HepG2 (cell line): ENCODE measurements around the gene SUSD3. TPM values are rescaled to one million over a fixed set of nuclear protein-coding genes. Genes with fewer than 3 reads are reported as not detected.

Experiments used
- AGO2 ChIP-seq: fragments of 200-400 bp; formaldehyde crosslinking; optimal IDR thresholded peaks from 2 replicates; pipeline ENCODE3; 2017; ENCODE audit warnings: mild to moderate bottlenecking, low read depth, low read length, moderate library complexity
- FOXO4 ChIP-seq: sonication (generic); formaldehyde crosslinking; conservative IDR thresholded peaks from 2 replicates; pipeline ENCODE4 v1.8.1; 2023; ENCODE audit warnings: missing genetic modification reagents
- HNF4G ChIP-seq, 2 experiments: sonication (generic) in 1 of 2; formaldehyde crosslinking in 1 of 2; IDR thresholded peaks; 2 replicates each; pipeline versions ENCODE4 v1.4.0 to v1.6.1; 2011 to 2020; ENCODE audit warnings: borderline replicate concordance in 2 of 2, low read depth in 2 of 2, mild to moderate bottlenecking in 2 of 2, low read length in 1 of 2, missing genetic modification reagents in 1 of 2, moderate library complexity in 1 of 2
- HNRNPH1 ChIP-seq: fragments of 200-400 bp; formaldehyde crosslinking; optimal IDR thresholded peaks from 2 replicates; pipeline ENCODE3; 2017; ENCODE audit warnings: mild to moderate bottlenecking, low read depth, low read length
- HOXA3 ChIP-seq: sonication (generic); formaldehyde crosslinking; IDR thresholded peaks from 2 replicates; pipeline ENCODE4 v1.5.0; 2020; ENCODE audit warnings: missing genetic modification reagents
- NONO ChIP-seq, 2 experiments: fragments of 450-650 bp in 1 of 2; sonication (generic) in 1 of 2; formaldehyde crosslinking in 1 of 2; IDR thresholded peaks in 1 of 2; conservative IDR thresholded peaks in 1 of 2; 2 replicates each; pipeline versions ENCODE4 v1.6.1 to v1.8.0; 2017 to 2022; ENCODE audit warnings: mild to moderate bottlenecking in 1 of 2, missing genetic modification reagents in 1 of 2, moderate library complexity in 1 of 2
- ZBTB8A ChIP-seq: sonication (generic); formaldehyde crosslinking; IDR thresholded peaks from 2 replicates; pipeline ENCODE4 v1.4.0; 2020; ENCODE audit warnings: mild to moderate bottlenecking, low read depth, missing genetic modification reagents, borderline replicate concordance
- ZNF747 ChIP-seq: sonication (generic); formaldehyde crosslinking; IDR thresholded peaks from 2 replicates; pipeline ENCODE4 v1.8.1; 2023; ENCODE audit warnings: missing genetic modification reagents, mild to moderate bottlenecking, borderline replicate concordance
- ZNF816 ChIP-seq: sonication (generic); formaldehyde crosslinking; IDR thresholded peaks from 2 replicates; pipeline ENCODE4 v1.8.0; 2022; ENCODE audit warnings: missing genetic modification reagents, mild to moderate bottlenecking, borderline replicate concordance
- ZSCAN21 ChIP-seq: sonication (generic); formaldehyde crosslinking; IDR thresholded peaks from 2 replicates; pipeline ENCODE4 v1.8.0; 2022; ENCODE audit warnings: mild to moderate bottlenecking, missing genetic modification reagents, moderate library complexity, borderline replicate concordance
- polyA plus RNA-seq, 8 experiments: library from polyadenylated mRNA; depleted of rRNA in 3 of 8; stranded (reverse) in 7 of 8; unstranded in 1 of 8; fragments of >200 nt; fragmentation: Illumina TruSeq in 4 of 8; extraction: Trizol in 4 of 8; gene quantifications; 2 replicates each; pipeline versions ENCODE4 v1.2.1 to v1.2.3, GENCODE V29; 2011 to 2016; ENCODE audit warnings: low read depth in 4 of 8, missing spikeins in 1 of 8, mixed read lengths in 1 of 8; ENCODE audit not compliant: insufficient read depth in 1 of 8
- total RNA-seq, 5 experiments: library from RNA; depleted of rRNA; stranded (reverse); fragments of >200 nt; fragmentation: Illumina TruSeq; extraction: Trizol; gene quantifications; 2 replicates each; pipeline ENCODE4 v1.2.3, GENCODE V29; 2016; ENCODE audit warnings: low read depth in 1 of 5
- TF ChIP-seq, protein P1 (sequence below): sonication (generic); formaldehyde crosslinking; IDR thresholded peaks from 2 replicates; pipeline ENCODE4 v1.4.0; 2020; ENCODE audit warnings: missing genetic modification reagents
- TF ChIP-seq, protein P2 (sequence below): sonication (generic); formaldehyde crosslinking; IDR thresholded peaks from 2 replicates; pipeline ENCODE4 v1.8.0; 2023; ENCODE audit warnings: mild to moderate bottlenecking, missing genetic modification reagents
- TF ChIP-seq, protein P3 (sequence below): sonication (generic); formaldehyde crosslinking; IDR thresholded peaks from 2 replicates; pipeline ENCODE4 v1.8.1; 2023; ENCODE audit warnings: missing genetic modification reagents, mild to moderate bottlenecking, borderline replicate concordance
- TF ChIP-seq, protein P4 (sequence below): sonication (generic); formaldehyde crosslinking; IDR thresholded peaks from 2 replicates; pipeline ENCODE4 v1.4.0; 2020; ENCODE audit warnings: missing genetic modification reagents, borderline replicate concordance
- TF ChIP-seq, protein P5 (sequence below): IDR thresholded peaks from 2 replicates; pipeline ENCODE4 v1.6.1; 2016; ENCODE audit warnings: missing genetic modification reagents, missing compliant biosample characterization

The SUSD3 gene
- total and polyA plus RNA-seq, 2 of the 13 experiments (the other 11 are each of a cell fraction or from before 2014, with no cell fraction given) = 7.0 to 9.1 TPM

- peak; percentile 56; the same call in 1 of the 2 replicates for TF ChIP-seq ZSCAN21 (CRISPR knock-in tag)
- TF ChIP-seq HOXA3 (CRISPR knock-in tag) = peak; percentile 46; the same call in 1 of the 2 replicates
- TF ChIP-seq ZNF747 = no peak
- no peak for TF ChIP-seq ZNF816 (CRISPR knock-in tag)
- TF ChIP-seq ZBTB8A (CRISPR knock-in tag) = no peak
- TF ChIP-seq, protein P1, sequence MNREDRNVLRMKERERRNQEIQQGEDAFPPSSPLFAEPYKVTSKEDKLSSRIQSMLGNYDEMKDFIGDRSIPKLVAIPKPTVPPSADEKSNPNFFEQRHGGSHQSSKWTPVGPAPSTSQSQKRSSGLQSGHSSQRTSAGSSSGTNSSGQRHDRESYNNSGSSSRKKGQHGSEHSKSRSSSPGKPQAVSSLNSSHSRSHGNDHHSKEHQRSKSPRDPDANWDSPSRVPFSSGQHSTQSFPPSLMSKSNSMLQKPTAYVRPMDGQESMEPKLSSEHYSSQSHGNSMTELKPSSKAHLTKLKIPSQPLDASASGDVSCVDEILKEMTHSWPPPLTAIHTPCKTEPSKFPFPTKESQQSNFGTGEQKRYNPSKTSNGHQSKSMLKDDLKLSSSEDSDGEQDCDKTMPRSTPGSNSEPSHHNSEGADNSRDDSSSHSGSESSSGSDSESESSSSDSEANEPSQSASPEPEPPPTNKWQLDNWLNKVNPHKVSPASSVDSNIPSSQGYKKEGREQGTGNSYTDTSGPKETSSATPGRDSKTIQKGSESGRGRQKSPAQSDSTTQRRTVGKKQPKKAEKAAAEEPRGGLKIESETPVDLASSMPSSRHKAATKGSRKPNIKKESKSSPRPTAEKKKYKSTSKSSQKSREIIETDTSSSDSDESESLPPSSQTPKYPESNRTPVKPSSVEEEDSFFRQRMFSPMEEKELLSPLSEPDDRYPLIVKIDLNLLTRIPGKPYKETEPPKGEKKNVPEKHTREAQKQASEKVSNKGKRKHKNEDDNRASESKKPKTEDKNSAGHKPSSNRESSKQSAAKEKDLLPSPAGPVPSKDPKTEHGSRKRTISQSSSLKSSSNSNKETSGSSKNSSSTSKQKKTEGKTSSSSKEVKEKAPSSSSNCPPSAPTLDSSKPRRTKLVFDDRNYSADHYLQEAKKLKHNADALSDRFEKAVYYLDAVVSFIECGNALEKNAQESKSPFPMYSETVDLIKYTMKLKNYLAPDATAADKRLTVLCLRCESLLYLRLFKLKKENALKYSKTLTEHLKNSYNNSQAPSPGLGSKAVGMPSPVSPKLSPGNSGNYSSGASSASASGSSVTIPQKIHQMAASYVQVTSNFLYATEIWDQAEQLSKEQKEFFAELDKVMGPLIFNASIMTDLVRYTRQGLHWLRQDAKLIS (CRISPR knock-in tag) = no peak
- TF ChIP-seq, protein P2, sequence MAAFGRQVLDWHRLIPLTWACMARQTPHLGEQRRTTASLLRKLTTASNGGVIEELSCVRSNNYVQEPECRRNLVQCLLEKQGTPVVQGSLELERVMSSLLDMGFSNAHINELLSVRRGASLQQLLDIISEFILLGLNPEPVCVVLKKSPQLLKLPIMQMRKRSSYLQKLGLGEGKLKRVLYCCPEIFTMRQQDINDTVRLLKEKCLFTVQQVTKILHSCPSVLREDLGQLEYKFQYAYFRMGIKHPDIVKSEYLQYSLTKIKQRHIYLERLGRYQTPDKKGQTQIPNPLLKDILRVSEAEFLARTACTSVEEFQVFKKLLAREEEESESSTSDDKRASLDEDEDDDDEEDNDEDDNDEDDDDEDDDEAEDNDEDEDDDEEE (CRISPR knock-in tag) = peak; percentile 29; the same call in 1 of the 2 replicates
- TF ChIP-seq, protein P3, sequence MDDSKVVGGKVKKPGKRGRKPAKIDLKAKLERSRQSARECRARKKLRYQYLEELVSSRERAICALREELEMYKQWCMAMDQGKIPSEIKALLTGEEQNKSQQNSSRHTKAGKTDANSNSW (CRISPR knock-in tag) = no peak
- TF ChIP-seq AGO2 = no peak
- no peak for TF ChIP-seq NONO (IDR thresholded peaks at IDR 0.05)
- no peak for TF ChIP-seq NONO (CRISPR knock-in tag; conservative IDR thresholded peaks at IDR 0.05)
- TF ChIP-seq HNRNPH1 = no peak
- no peak for TF ChIP-seq FOXO4 (CRISPR knock-in tag)
- TF ChIP-seq HNF4G (IDR thresholded peaks at IDR 0.05; ENCODE audit: borderline replicate concordance, low read depth, low read length) = no peak
- TF ChIP-seq HNF4G (CRISPR knock-in tag; IDR thresholded peaks at IDR 0.05; ENCODE audit: borderline replicate concordance, low read depth) = 0 out of 2 replicates have a peak, but pooled peaks have one; percentile 56
- TF ChIP-seq, protein P4, sequence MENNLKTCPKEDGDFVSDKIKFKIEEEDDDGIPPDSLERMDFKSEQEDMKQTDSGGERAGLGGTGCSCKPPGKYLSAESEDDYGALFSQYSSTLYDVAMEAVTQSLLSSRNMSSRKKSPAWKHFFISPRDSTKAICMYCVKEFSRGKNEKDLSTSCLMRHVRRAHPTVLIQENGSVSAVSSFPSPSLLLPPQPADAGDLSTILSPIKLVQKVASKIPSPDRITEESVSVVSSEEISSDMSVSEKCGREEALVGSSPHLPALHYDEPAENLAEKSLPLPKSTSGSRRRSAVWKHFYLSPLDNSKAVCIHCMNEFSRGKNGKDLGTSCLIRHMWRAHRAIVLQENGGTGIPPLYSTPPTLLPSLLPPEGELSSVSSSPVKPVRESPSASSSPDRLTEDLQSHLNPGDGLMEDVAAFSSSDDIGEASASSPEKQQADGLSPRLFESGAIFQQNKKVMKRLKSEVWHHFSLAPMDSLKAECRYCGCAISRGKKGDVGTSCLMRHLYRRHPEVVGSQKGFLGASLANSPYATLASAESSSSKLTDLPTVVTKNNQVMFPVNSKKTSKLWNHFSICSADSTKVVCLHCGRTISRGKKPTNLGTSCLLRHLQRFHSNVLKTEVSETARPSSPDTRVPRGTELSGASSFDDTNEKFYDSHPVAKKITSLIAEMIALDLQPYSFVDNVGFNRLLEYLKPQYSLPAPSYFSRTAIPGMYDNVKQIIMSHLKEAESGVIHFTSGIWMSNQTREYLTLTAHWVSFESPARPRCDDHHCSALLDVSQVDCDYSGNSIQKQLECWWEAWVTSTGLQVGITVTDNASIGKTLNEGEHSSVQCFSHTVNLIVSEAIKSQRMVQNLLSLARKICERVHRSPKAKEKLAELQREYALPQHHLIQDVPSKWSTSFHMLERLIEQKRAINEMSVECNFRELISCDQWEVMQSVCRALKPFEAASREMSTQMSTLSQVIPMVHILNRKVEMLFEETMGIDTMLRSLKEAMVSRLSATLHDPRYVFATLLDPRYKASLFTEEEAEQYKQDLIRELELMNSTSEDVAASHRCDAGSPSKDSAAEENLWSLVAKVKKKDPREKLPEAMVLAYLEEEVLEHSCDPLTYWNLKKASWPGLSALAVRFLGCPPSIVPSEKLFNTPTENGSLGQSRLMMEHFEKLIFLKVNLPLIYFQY = no peak; the same call in 1 of the 2 replicates
- TF ChIP-seq, protein P5, sequence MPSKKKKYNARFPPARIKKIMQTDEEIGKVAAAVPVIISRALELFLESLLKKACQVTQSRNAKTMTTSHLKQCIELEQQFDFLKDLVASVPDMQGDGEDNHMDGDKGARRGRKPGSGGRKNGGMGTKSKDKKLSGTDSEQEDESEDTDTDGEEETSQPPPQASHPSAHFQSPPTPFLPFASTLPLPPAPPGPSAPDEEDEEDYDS (CRISPR knock-in tag) = 0 out of 2 replicates have a peak, but pooled peaks have one; percentile 61
These were observed 37.8 kb downstream of the SUSD3 start, which contains the start of gene CARD19 (continued) for GRCh38 chr9:93096131-93096802.
